BLaER1 treated with 17β-estradiol and CSF1 and Interleukin-3, amounts not matched to agents 10 nM and 100 nM (cell line): ENCODE data around the gene MPZ.

Experiments
- H3K27ac ChIP-seq, 11 experiments: shearing (Covaris generic); formaldehyde crosslinking; 2 replicates each; pipeline ENCODE4 v1.8.1; 2022
- H3K27me3 ChIP-seq, 11 experiments: shearing (Covaris generic); formaldehyde crosslinking; 2 replicates each; pipeline ENCODE4 v1.8.1; 2022
- H3K36me3 ChIP-seq, 11 experiments: shearing (Covaris generic); formaldehyde crosslinking; 2 replicates each; pipeline ENCODE4 v1.8.1; 2022
- H3K4me1 ChIP-seq, 10 experiments: shearing (Covaris generic); formaldehyde crosslinking; 2 replicates each; pipeline ENCODE4 v1.8.1; 2022
- H3K4me2 ChIP-seq, 11 experiments: shearing (Covaris generic); formaldehyde crosslinking; 2 replicates each; pipeline ENCODE4 v1.8.1; 2022
- H3K4me3 ChIP-seq, 10 experiments: shearing (Covaris generic); formaldehyde crosslinking; 2 replicates each; pipeline ENCODE4 v1.8.1; 2022
- H3K9ac ChIP-seq, 11 experiments: shearing (Covaris generic); formaldehyde crosslinking; 2 replicates each; pipeline ENCODE4 v1.8.1; 2022
- H3K9me3 ChIP-seq, 11 experiments: shearing (Covaris generic); formaldehyde crosslinking; replicated peaks in 1 of 11; 2 replicates each; pipeline ENCODE4 v1.8.1; 2022
- H4K20me1 ChIP-seq, 11 experiments: shearing (Covaris generic); formaldehyde crosslinking; 2 replicates each; pipeline ENCODE4 v1.8.1; 2022
- Cebpa-rat ChIP-seq, 11 experiments: shearing (Covaris generic); IDR thresholded peaks; 2 replicates each; pipeline ENCODE4 v1.8.1; 2022

The MPZ gene

DNA sequence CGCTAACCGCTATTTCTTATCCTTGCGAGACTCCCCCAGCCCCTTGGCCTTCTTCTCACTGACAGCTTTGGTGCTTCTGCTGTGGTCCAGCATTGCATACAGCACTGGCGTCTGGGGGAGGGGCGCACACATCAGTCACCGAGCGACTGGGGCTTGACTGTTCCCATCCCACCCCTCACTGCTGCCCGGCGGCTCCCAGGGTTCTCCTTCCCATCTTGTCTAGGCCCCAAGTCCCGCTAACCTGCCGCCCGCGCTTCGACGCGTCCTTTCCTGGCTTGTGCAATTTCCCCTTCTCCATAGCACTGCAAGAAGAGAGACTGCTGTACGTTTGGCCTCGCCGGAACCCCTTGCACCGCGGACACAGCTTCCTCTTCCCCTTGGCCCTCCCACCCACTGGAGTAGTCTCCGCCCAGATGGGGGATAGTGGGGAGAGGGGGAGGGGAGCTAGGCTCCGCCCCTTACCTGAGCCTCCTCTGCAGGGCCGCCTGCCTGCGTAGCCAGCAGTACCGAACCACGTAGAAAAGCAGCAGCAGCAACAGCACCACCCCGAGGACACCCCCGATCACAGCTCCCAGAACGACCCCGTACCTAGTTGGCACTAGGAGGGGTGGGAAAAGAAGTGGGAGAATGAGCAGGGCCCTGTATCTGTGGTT lies 3.8 kb downstream of the MPZ start:
- Histone ChIP-seq H3K9me3 (no peaks in the 10 kb centered on the region), H3K4me3 (peak overlapping the region; percentile 55 to 82 (median 74)), H4K20me1 (peaks cover 0 to 7% (median 0%) of the 10 kb centered on the region in 11 experiments; a peak in 5 of 22 replicates), H3K27me3 (no peaks in the 10 kb centered on the region), H3K9ac (peak overlapping the region; percentile 80 to 91 (median 87)), H3K27ac (peak overlapping the region; percentile 60 to 93 (median 91)), H3K4me2 (peak overlapping the region; percentile 87 to 100 (median 96)), H3K4me1 (peaks cover 50 to 70% (median 59%) of the 10 kb centered on the region in 10 experiments), H3K36me3 (peaks cover 0 to 18% (median 6%) of the 10 kb centered on the region in 11 experiments; a peak in 9 of 22 replicates)
- TF ChIP-seq Cebpa-rat (IDR thresholded peaks at IDR 0.05): peak in 8 of 11 experiments; percentile 62 to 77 (median 74); a peak in 12 of 22 replicates

DNA sequence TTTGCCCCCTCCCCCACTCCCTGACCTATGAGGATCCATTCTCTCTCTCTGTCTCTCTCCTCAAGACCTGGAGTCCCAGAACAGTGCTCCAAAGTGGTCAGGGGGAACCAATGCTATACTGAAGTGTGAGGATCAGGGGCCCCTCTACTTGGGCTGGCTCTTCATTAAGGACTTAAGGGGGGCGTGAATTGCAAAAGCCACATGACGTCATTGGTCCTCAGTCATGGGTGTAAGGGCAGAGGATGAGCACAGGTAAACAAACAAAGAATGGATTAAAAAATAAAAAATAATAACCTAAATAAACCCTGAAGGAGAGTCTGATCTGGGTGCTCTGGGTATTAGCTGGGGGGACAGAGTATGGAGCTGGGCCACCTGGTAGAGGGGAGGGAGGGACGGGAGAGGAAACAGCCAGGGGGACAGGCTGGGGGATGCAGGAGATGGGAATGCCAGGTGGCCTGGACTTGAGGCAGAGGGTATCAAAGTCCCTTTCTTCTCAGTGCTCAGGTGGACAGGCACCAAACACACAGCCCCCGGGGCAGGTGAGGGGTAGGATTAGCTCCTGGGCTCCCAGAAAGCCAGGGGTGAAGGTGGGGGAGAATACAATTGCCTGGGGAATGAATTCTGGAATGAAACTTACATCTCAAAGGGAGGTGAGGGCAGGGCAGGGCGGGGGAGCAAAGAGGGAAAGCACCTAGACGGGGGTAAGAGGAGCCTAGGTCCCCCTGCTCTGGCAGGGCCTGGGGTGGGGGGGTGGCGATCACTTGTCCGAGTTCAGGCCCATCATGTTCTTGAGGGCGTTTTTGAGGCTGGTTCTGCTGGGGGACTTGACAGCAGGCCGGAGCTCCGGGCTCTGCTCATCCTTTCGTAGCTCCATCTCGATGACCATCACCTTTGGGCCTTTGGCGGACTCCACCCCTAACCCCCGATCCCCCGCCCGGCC lies 4.6 kb downstream of the MPZ start:
- Histone ChIP-seq H3K9me3 (no peaks in the 10 kb centered on the region), H3K4me2 (peak overlapping the region; percentile 87 to 100 (median 96)), H3K27ac (peak overlapping the region; percentile 60 to 93 (median 91)), H4K20me1 (peaks cover 0 to 7% (median 0%) of the 10 kb centered on the region in 11 experiments; a peak in 5 of 22 replicates), H3K9ac (peak overlapping the region; percentile 80 to 91 (median 87)), H3K27me3 (no peaks in the 10 kb centered on the region), H3K36me3 (peaks cover 0 to 18% (median 6%) of the 10 kb centered on the region in 11 experiments; a peak in 10 of 22 replicates), H3K4me1 (peaks cover 50 to 65% (median 58%) of the 10 kb centered on the region in 10 experiments), H3K4me3 (peak overlapping the region; percentile 55 to 82 (median 74))
- no peak for TF ChIP-seq Cebpa-rat (IDR thresholded peaks at IDR 0.05)

DNA sequence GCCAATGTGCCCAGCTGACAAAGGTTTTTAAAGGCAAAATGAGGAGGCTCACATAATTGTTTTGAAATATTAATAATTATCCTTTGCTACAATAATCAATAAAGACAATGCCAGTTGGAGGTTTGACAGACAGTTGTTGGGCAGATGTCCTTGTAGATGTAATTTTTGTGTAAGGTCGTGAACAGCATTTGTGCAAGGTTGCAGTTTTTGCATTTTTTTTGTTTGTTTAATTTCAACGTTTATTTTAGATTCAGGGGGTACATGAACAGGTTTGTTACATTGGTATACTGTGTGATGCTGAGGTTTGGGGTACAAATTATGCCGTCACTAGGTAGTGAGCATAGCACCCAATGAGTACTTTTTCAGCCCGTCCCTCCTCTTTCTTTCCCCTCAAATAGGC lies 9.3 kb downstream of the MPZ start:
- Histone ChIP-seq H3K4me1 (peaks cover 34 to 58% (median 51%) of the 10 kb centered on the region in 10 experiments), H4K20me1 (peaks cover 0 to 24% (median 0%) of the 10 kb centered on the region in 11 experiments; a peak in 6 of 22 replicates), H3K4me3 (no peak overlapping the region), H3K27ac (no peak overlapping the region), H3K27me3 (no peaks in the 10 kb centered on the region), H3K4me2 (0 out of 22 replicates have a peak overlapping the region, but pooled peaks of 1 of the 11 experiments have one; percentile 75), H3K9me3 (no peaks in the 10 kb centered on the region), H3K36me3 (peaks cover 0 to 18% (median 6%) of the 10 kb centered on the region in 11 experiments; a peak in 10 of 22 replicates), H3K9ac (no peak overlapping the region)
- TF ChIP-seq Cebpa-rat (IDR thresholded peaks at IDR 0.05): no peak

DNA sequence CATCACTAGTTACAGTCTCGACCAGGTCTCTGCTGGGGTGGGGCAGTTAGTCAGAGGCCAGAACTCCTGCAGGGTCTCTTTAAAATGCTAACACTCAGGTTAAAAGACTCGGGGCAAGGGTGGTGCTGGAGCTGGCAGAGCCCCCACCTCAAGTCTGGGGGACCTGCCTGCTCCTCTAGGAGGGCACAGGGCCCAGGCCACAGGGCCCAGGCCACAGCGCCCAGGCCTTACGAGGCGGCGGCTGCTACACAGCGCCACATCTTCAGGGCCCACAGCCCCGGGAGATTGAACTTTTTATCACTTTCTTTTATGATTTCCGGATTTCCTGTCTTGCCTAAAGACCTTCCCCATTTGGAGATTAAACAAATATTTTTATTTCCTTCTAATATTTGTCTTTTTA lies 10.4 kb downstream of the MPZ start:
- H3K27ac ChIP-seq: peak overlapping the region in 5 of 11 experiments; percentile 33 to 51 (median 35); a peak in 5 of 22 replicates
- H3K9me3 ChIP-seq: no peaks in the 10 kb centered on the region
- no peak for TF ChIP-seq Cebpa-rat (IDR thresholded peaks at IDR 0.05)
- peak overlapping the region in 5 of 11 experiments; percentile 16 to 60 (median 40); a peak in 5 of 22 replicates for H3K9ac ChIP-seq
- no peak overlapping the region for H3K4me3 ChIP-seq
- no peaks in the 10 kb centered on the region for H3K27me3 ChIP-seq
- H3K4me1 ChIP-seq: peaks cover 23 to 53% (median 41%) of the 10 kb centered on the region in 10 experiments
- peaks cover 0 to 24% (median 0%) of the 10 kb centered on the region in 11 experiments; a peak in 6 of 22 replicates for H4K20me1 ChIP-seq
- peak overlapping the region; percentile 28 to 78 (median 59); a peak in 19 of 22 replicates for H3K4me2 ChIP-seq
- H3K36me3 ChIP-seq: peaks cover 0 to 17% (median 6%) of the 10 kb centered on the region in 11 experiments; a peak in 10 of 22 replicates

DNA sequence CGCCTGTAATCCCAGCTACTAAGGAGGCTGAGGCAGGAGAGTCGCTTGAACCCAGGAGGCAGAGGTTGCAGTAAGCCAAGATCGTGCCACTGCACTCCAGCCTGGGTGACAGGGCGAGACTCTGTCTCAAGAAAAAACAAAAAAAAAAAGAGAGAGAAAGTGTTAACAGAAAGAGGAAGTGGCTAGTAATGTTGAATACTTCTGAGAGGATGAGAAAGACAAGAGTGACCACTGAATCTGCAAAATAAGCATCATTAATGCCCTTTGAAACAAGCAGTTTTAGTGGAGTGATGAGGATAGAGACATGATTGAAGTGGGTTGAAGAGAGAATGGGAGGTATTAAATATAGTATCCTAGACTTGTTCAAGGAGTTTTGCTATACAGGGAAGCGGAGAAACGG lies 11.7 kb downstream of the MPZ start:
- Histone ChIP-seq H3K27ac (no peak overlapping the region; a peak in 1 of 22 replicates), H3K4me1 (peaks cover 10 to 40% (median 29%) of the 10 kb centered on the region in 10 experiments), H3K4me2 (peak overlapping the region in 8 of 11 experiments; percentile 2 to 76 (median 60); a peak in 12 of 22 replicates), H3K36me3 (peaks cover 0 to 9% (median 0%) of the 10 kb centered on the region in 11 experiments; a peak in 5 of 22 replicates), H3K27me3 (no peaks in the 10 kb centered on the region), H3K9ac (no peak overlapping the region), H4K20me1 (peaks cover 0 to 19% (median 0%) of the 10 kb centered on the region in 11 experiments; a peak in 5 of 22 replicates), H3K9me3 (no peaks in the 10 kb centered on the region), H3K4me3 (no peak overlapping the region)
- TF ChIP-seq Cebpa-rat (IDR thresholded peaks at IDR 0.05): no peak

DNA sequence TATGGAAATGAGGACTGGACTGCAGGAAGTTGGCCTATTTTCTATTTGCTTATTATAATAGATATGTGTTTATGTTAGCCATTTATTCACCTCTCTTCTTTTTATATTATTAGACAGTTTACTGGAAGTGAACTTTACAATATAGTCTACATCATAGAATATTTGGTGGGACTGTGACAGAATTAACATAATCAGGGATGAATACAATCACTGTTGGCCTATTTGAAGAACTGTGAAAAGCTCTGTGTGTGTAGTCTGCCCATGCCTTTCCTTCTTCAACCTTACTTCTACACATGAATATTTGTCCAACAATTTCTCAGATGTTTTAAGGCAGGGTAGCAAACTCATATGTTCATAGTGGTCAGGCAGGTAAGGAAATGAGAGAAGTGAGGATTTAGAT lies 12.4 kb downstream of the MPZ start:
- Histone ChIP-seq H3K4me2 (peak overlapping the region in 4 of 11 experiments; percentile 63 to 76 (median 71); a peak in 8 of 22 replicates), H4K20me1 (peaks cover 0 to 17% (median 0%) of the 10 kb centered on the region in 11 experiments; a peak in 2 of 22 replicates), H3K27ac (no peak overlapping the region), H3K36me3 (peaks cover 0 to 9% (median 0%) of the 10 kb centered on the region in 11 experiments; a peak in 2 of 22 replicates), H3K9ac (no peak overlapping the region), H3K4me1 (peaks cover 7 to 36% (median 24%) of the 10 kb centered on the region in 10 experiments; a peak in 19 of 20 replicates), H3K4me3 (no peak overlapping the region), H3K9me3 (no peaks in the 10 kb centered on the region), H3K27me3 (no peaks in the 10 kb centered on the region)
- no peak for TF ChIP-seq Cebpa-rat (IDR thresholded peaks at IDR 0.05)

DNA sequence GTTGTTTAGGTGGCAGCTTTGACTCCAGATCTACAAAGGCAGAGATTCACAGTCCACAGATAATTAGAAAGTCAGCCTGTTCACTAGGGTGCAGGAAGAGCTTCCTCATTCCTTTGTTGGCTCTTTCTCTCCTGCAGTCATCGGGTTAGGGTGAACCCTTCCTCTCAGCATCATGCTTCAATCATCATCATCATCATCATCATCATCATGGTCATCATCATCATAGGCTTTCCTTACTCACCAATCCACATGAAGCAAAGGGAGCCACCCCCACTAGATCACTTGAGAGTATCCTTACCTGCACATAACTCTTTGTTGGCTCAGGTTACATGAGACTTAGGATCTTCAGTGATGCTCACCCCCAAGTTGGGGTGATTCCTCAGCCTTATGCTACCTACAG lies 19.0 kb downstream of the MPZ start:
- TF ChIP-seq Cebpa-rat (IDR thresholded peaks at IDR 0.05): no peak
- H3K9me3 ChIP-seq: no peaks in the 10 kb centered on the region
- no peaks in the 10 kb centered on the region; a peak in 1 of 22 replicates for H4K20me1 ChIP-seq
- no peak overlapping the region for H3K9ac ChIP-seq
- H3K4me3 ChIP-seq: no peak overlapping the region
- H3K4me1 ChIP-seq: peaks cover 0 to 12% (median 8%) of the 10 kb centered on the region in 10 experiments; a peak in 8 of 20 replicates
- no peaks in the 10 kb centered on the region for H3K27me3 ChIP-seq
- H3K27ac ChIP-seq: no peak overlapping the region
- H3K36me3 ChIP-seq: peaks cover 0 to 9% (median 0%) of the 10 kb centered on the region in 11 experiments; a peak in 3 of 22 replicates
- H3K4me2 ChIP-seq: no peak overlapping the region; a peak in 1 of 22 replicates

DNA sequence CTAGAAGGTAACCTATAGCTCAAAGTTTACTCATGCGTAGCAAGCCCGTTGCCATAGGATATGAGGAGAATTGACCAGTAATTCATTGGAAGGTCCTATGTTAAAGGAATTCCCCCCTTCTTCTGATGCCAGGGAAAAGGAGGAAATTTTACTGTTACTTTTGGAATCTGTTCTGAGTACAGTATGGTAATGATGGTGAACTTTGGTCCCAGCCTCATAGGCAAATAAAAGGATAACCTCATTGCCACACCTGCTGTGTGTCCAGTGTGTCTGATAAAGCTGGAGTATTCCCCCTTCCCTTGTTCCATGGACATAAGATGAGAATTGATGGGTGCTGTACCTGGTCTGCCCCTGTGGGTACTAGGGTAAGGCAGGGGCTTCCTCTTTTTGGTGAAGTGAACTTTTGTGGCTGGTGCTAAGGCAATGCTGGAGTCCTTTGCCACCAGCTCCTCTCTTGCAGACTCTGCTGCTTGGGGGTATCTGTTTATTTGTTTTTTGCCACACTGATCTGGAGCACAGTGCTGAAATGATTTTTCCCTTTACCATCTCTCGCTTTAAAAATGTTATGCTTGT lies 22.2 kb downstream of the MPZ start:
- no peak for TF ChIP-seq Cebpa-rat (IDR thresholded peaks at IDR 0.05)
- Histone ChIP-seq H3K9me3 (no peaks in the 10 kb centered on the region), H3K27me3 (no peaks in the 10 kb centered on the region), H3K4me3 (no peak overlapping the region), H3K4me2 (no peak overlapping the region), H3K4me1 (peaks cover 0 to 12% (median 8%) of the 10 kb centered on the region in 10 experiments; a peak in 8 of 20 replicates), H3K9ac (no peak overlapping the region), H3K27ac (no peak overlapping the region), H3K36me3 (peaks cover 0 to 9% (median 0%) of the 10 kb centered on the region in 11 experiments; a peak in 3 of 22 replicates), H4K20me1 (no peaks in the 10 kb centered on the region; a peak in 1 of 22 replicates)
